GM13977 (cell line): ENCODE data around the gene MST1.

ENCODE experiments used
- DNase-seq: peaks from one replicate; pipeline ENCODE4 v3.0.0; 2012; ENCODE audit warnings: low spot score
- CTCF ChIP-seq: IDR thresholded peaks from 2 replicates; pipeline ENCODE4 v1.5.1; 2012; ENCODE audit warnings: mild to moderate bottlenecking, control low read depth; ENCODE audit not compliant: insufficient read depth; ENCODE audit errors: extremely low read depth, missing control alignments
- in situ Hi-C: fragments of 300-500 bp; cut with MboI; formaldehyde crosslinking; loops from one replicate; pipeline ENCODE4 v1.12.0; 2022; ENCODE audit warnings: low sequenced_read_pairs, low pct_unique_long_range_greater_than_20kb, mixed read lengths, inconsistent platforms; ENCODE audit not compliant: unreplicated experiment

MST1 gene

GRCh38 chr3:49689046-49689907, at the start of gene MST1, which contains the start of gene RNF123:
MST1 (minus strand) TSS chr3:49689474; CDS start chr3:49688691, 783 bp downstream.
RNF123 (plus strand) TSS chr3:49689557; CDS start chr3:49691166, 1,609 bp downstream.
- in situ Hi-C loops: no loop called here
- peak; percentile 33 for TF ChIP-seq CTCF

GRCh38 chr3:49738067-49738713, 48.9 kb upstream of the MST1 start:
- in situ Hi-C loops: no loop called here
- DNase-seq: no peak
- no peak for TF ChIP-seq CTCF

More at GRCh38 chr3:49689046-49689907, at the start of gene MST1, which contains the start of gene RNF123:
- DNase-seq: peak; percentile 93

GRCh38 chr3:49734752-49735151, 45.5 kb upstream of the MST1 start:
- no peak for TF ChIP-seq CTCF
- no peak for DNase-seq
- in situ Hi-C loops: no loop called here

- no peak for DNase-seq
- TF ChIP-seq CTCF: no peak
- in situ Hi-C loops: no loop called here
Measured at GRCh38 chr3:49733551-49733950, 44.3 kb upstream of the MST1 start.

- no peak for DNase-seq
- TF ChIP-seq CTCF: no peak
- in situ Hi-C loops: no loop called here
Measured at GRCh38 chr3:49732597-49732996, 43.3 kb upstream of the MST1 start.

- in situ Hi-C loops: no loop called here
- no peak for TF ChIP-seq CTCF
- DNase-seq: no peak
Measured at GRCh38 chr3:49729966-49730609, 40.8 kb upstream of the MST1 start.
